Measurements from ENCODE around the gene ACOT11. TPM values are rescaled to one million over a fixed set of nuclear protein-coding genes. Genes with fewer than 3 reads are reported as not detected.
"Not testable (repeated sequence)": the region's sequence is repeated elsewhere in the genome, so short reads cannot be mapped to it uniquely, and the experiment has no call there.

The ACOT11 gene
- total RNA-seq, 1 experiment from 2014 or later: not detected

DNA sequence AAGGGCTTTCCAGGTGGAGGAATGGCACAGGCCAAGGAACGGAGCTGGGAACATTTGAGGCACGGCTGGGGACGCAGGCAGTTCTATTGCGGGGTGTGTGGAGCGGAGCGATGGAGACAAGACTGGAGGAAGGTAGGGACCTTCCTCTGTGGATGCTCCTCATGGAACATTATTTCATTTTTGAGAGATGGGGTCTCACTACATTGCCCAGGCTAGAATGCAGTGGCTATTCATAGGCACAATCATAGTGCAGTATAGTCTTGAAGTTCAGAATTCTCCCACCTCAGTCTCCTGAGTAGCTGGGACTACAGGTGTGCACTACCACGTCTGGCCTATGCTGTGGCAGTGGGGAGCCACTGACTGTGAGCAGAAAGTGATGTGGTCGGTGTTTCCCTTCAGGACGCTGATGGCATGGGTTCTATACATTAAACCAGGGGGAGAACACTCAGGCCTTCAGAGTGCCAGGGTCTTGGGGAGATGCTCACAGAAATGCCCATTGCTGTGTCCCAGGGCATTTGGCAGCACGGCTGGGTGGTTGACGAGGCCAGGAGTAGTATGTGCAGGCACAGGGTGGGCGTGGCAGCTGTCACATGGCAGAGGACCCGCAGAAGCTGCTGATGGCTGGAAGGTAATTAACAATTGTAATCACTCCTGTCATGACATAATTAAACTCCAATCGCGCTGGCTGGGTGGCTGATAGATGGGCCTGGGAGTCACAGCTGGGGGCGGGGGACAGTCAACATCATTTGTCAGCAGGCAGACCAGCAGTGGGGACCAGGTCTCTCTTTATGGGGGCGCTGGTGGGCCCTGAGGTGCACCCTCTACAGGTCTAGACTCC is 40.8 kb upstream of the ACOT11 start:
- DNase-seq: no peak

DNA sequence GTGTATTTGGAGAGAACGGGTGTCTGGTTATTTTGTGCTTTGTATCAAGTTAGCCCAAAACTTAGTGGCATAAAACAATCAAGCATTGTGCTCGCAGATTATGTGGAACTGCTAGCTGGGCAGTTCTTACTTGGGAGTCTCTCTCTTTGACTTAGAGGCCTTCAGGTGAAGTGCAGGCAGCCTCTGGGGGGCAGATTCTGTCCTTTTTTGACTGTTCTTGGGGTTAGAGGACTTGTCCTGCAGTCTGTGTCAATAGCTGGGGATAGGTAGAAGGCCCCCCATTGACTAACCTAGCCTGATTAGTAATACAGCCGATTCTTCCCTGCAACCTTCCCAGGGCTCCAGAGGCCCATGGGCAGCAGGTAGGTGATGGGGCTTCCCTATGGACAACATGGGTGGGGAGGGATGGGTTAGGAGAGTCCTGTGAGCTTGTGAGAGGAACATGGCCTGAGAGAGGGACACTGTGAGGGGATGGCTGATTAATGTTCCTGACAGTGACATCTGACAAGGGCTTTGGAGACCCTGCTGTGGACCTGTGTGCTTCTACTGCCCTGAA is 37.2 kb upstream of the ACOT11 start:
- H3K4me2 ChIP-seq (ENCODE audit: low read depth, low read length, poor library complexity, severe bottlenecking): no peak overlapping the region

More for the DNA sequence above, 40.8 kb upstream of the ACOT11 start:
- H2AFZ ChIP-seq (ENCODE audit: low read length): no peak overlapping the region
- no peaks in the 10 kb centered on the region for H3K36me3 ChIP-seq (ENCODE audit: insufficient read depth, low read length)
- no peaks in the 10 kb centered on the region for H3K27me3 ChIP-seq (ENCODE audit: low read length)
- no peaks in the 10 kb centered on the region for H4K20me1 ChIP-seq (ENCODE audit: insufficient read depth, low read depth, low read length)
- no peaks in the 10 kb centered on the region for H3K9me3 ChIP-seq (ENCODE audit: low read length)
- H3K4me1 ChIP-seq (ENCODE audit: low read length): no peaks in the 10 kb centered on the region
- no peaks in the 10 kb centered on the region for H3K9me2 ChIP-seq (replicated peaks; ENCODE audit: insufficient read depth, low read length)
- H3K4me3 ChIP-seq (ENCODE audit: low read length): no peak overlapping the region
- no peak overlapping the region for H3K4me2 ChIP-seq (ENCODE audit: low read depth, low read length, poor library complexity, severe bottlenecking)
- H3K79me2 ChIP-seq (ENCODE audit: low read length): no peaks in the 10 kb centered on the region
- H3K9ac ChIP-seq (ENCODE audit: low read length): no peak overlapping the region
- H3K27ac ChIP-seq (ENCODE audit: low read length): no peak overlapping the region

GRCh38 chr1:54513921-54514580 is 34.0 kb upstream of the ACOT11 start:
- H3K9me2 ChIP-seq (replicated peaks; ENCODE audit: insufficient read depth, low read length); H3K79me2 ChIP-seq (ENCODE audit: low read length); H4K20me1 ChIP-seq (ENCODE audit: insufficient read depth, low read depth, low read length); H3K27me3 ChIP-seq (ENCODE audit: low read length); H2AFZ ChIP-seq (ENCODE audit: low read length); H3K9ac ChIP-seq (ENCODE audit: low read length); DNase-seq; H3K27ac ChIP-seq (ENCODE audit: low read length); H3K4me1 ChIP-seq (ENCODE audit: low read length); H3K9me3 ChIP-seq (ENCODE audit: low read length); H3K36me3 ChIP-seq (ENCODE audit: insufficient read depth, low read length); H3K4me3 ChIP-seq (ENCODE audit: low read length); H3K4me2 ChIP-seq (ENCODE audit: low read depth, low read length, poor library complexity, severe bottlenecking): not testable (repeated sequence)

More for the DNA sequence above, 37.2 kb upstream of the ACOT11 start:
- H3K4me3 ChIP-seq (ENCODE audit: low read length): no peak overlapping the region
- peak; percentile 56 for DNase-seq
- no peak overlapping the region for H2AFZ ChIP-seq (ENCODE audit: low read length)
- no peaks in the 10 kb centered on the region for H4K20me1 ChIP-seq (ENCODE audit: insufficient read depth, low read depth, low read length)
- no peaks in the 10 kb centered on the region for H3K27me3 ChIP-seq (ENCODE audit: low read length)
- no peaks in the 10 kb centered on the region for H3K9me3 ChIP-seq (ENCODE audit: low read length)
- H3K9ac ChIP-seq (ENCODE audit: low read length): no peak overlapping the region
- no peak overlapping the region for H3K27ac ChIP-seq (ENCODE audit: low read length)
- H3K36me3 ChIP-seq (ENCODE audit: insufficient read depth, low read length): no peaks in the 10 kb centered on the region
- no peaks in the 10 kb centered on the region for H3K4me1 ChIP-seq (ENCODE audit: low read length)
- no peaks in the 10 kb centered on the region for H3K9me2 ChIP-seq (replicated peaks; ENCODE audit: insufficient read depth, low read length)
- no peaks in the 10 kb centered on the region for H3K79me2 ChIP-seq (ENCODE audit: low read length)

- H3K79me2 ChIP-seq (ENCODE audit: low read length): no peaks in the 10 kb centered on the region
- H3K4me3 ChIP-seq (ENCODE audit: low read length): no peak overlapping the region
- H3K27me3 ChIP-seq (ENCODE audit: low read length): no peaks in the 10 kb centered on the region
- no peak for DNase-seq
- no peaks in the 10 kb centered on the region for H3K9me2 ChIP-seq (replicated peaks; ENCODE audit: insufficient read depth, low read length)
- H3K27ac ChIP-seq (ENCODE audit: low read length): no peak overlapping the region
- H3K4me2 ChIP-seq (ENCODE audit: low read depth, low read length, poor library complexity, severe bottlenecking): no peak overlapping the region
- H4K20me1 ChIP-seq (ENCODE audit: insufficient read depth, low read depth, low read length): no peaks in the 10 kb centered on the region
- H3K9ac ChIP-seq (ENCODE audit: low read length): no peak overlapping the region
- no peak overlapping the region for H2AFZ ChIP-seq (ENCODE audit: low read length)
- no peaks in the 10 kb centered on the region for H3K36me3 ChIP-seq (ENCODE audit: insufficient read depth, low read length)
- H3K9me3 ChIP-seq (ENCODE audit: low read length): no peaks in the 10 kb centered on the region
- no peaks in the 10 kb centered on the region for H3K4me1 ChIP-seq (ENCODE audit: low read length)
Observed at GRCh38 chr1:54516249-54516920, 31.6 kb upstream of the ACOT11 start.

DNA sequence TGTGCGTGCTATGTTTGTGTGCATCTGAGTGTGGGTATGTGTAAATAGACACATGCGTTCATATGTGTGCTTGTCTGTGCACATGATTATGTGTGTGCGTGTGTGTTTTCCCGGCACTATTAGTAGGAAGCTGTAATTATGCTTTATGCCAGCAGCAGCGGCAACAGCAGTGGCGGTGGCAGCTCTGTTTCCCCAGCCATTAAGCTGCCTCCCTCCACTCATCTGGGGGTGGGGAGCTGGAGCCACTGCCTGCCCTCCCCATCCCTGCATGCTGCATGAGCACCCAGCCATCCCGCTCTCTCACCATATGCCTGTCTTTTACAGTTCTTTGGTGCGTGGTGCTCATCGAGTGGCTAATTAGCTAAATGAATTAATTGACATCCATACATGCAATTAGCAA is 30.5 kb upstream of the ACOT11 start:
- Histone ChIP-seq H4K20me1 (ENCODE audit: insufficient read depth, low read depth, low read length) (no peaks in the 10 kb centered on the region), H3K9me2 (replicated peaks; ENCODE audit: insufficient read depth, low read length) (no peaks in the 10 kb centered on the region), H3K4me3 (ENCODE audit: low read length) (no peak overlapping the region), H2AFZ (ENCODE audit: low read length) (no peak overlapping the region), H3K4me2 (ENCODE audit: low read depth, low read length, poor library complexity, severe bottlenecking) (no peak overlapping the region), H3K4me1 (ENCODE audit: low read length) (no peaks in the 10 kb centered on the region), H3K27ac (ENCODE audit: low read length) (no peak overlapping the region), H3K9ac (ENCODE audit: low read length) (no peak overlapping the region), H3K36me3 (ENCODE audit: insufficient read depth, low read length) (no peaks in the 10 kb centered on the region), H3K79me2 (ENCODE audit: low read length) (no peaks in the 10 kb centered on the region), H3K27me3 (ENCODE audit: low read length) (no peaks in the 10 kb centered on the region), H3K9me3 (ENCODE audit: low read length) (no peaks in the 10 kb centered on the region)
- no peak for DNase-seq

DNA sequence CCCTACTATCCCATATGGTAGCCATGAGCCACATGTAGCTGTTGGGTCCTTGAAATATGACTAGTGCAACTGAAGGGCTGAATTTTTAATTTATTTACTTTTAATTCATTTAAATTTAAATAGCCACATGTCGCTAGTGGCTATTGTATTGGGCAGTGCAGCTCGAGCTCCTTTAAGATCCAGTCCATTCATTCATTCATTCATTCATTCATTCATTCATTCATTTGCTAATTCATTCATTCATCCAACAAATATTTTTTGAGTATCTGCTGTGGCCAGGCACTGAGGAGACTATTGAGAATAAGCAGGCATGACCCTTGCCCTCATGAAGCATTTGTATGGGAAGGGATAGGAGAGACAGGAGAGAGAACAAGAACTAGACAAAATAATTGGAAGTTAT is 29.5 kb upstream of the ACOT11 start:
- Histone ChIP-seq H3K9ac (ENCODE audit: low read length) (no peak overlapping the region), H3K4me1 (ENCODE audit: low read length) (no peaks in the 10 kb centered on the region), H2AFZ (ENCODE audit: low read length) (no peak overlapping the region), H3K4me2 (ENCODE audit: low read depth, low read length, poor library complexity, severe bottlenecking) (no peak overlapping the region), H3K9me2 (replicated peaks; ENCODE audit: insufficient read depth, low read length) (no peaks in the 10 kb centered on the region), H3K79me2 (ENCODE audit: low read length) (no peaks in the 10 kb centered on the region), H3K36me3 (ENCODE audit: insufficient read depth, low read length) (no peaks in the 10 kb centered on the region), H3K9me3 (ENCODE audit: low read length) (no peaks in the 10 kb centered on the region), H3K4me3 (ENCODE audit: low read length) (no peak overlapping the region), H4K20me1 (ENCODE audit: insufficient read depth, low read depth, low read length) (no peaks in the 10 kb centered on the region), H3K27ac (ENCODE audit: low read length) (no peak overlapping the region), H3K27me3 (ENCODE audit: low read length) (no peaks in the 10 kb centered on the region)
- no peak for DNase-seq

GRCh38 chr1:54519709-54520108 is 28.3 kb upstream of the ACOT11 start:
- Histone ChIP-seq H3K27ac (ENCODE audit: low read length) (no peak overlapping the region), H3K79me2 (ENCODE audit: low read length) (no peaks in the 10 kb centered on the region), H3K9me3 (ENCODE audit: low read length) (no peaks in the 10 kb centered on the region), H4K20me1 (ENCODE audit: insufficient read depth, low read depth, low read length) (no peaks in the 10 kb centered on the region), H3K4me3 (ENCODE audit: low read length) (no peak overlapping the region), H3K4me2 (ENCODE audit: low read depth, low read length, poor library complexity, severe bottlenecking) (no peak overlapping the region), H3K9me2 (replicated peaks; ENCODE audit: insufficient read depth, low read length) (no peaks in the 10 kb centered on the region), H2AFZ (ENCODE audit: low read length) (no peak overlapping the region), H3K27me3 (ENCODE audit: low read length) (no peaks in the 10 kb centered on the region), H3K4me1 (ENCODE audit: low read length) (no peaks in the 10 kb centered on the region), H3K36me3 (ENCODE audit: insufficient read depth, low read length) (no peaks in the 10 kb centered on the region), H3K9ac (ENCODE audit: low read length) (no peak overlapping the region)
- DNase-seq: no peak

Measured in Karpas-422 (cell line).